Islet of Langerhans (tissue), 1 donor: ENCODE results near the gene EML1.

Source experiments
- FAIRE-seq: peaks from one replicate; lab custom pipeline; 2011; peaks lifted over from hg19 to GRCh38; lab: Jason Lieb, UNC

EML1 gene

GRCh38 chr14:99805757-99806439, 12.7 kb downstream of the EML1 start:
- FAIRE-seq, result no peak

- no peak for FAIRE-seq
Measured at GRCh38 chr14:99806836-99807235, 13.6 kb downstream of the EML1 start.

GRCh38 chr14:99807413-99808153, 14.4 kb downstream of the EML1 start:
- FAIRE-seq, result no peak

GRCh38 chr14:99808154-99808505, 14.9 kb downstream of the EML1 start:
- FAIRE-seq, result no peak

- FAIRE-seq, result no peak
Measured at GRCh38 chr14:99808515-99808914, 15.3 kb downstream of the EML1 start.

GRCh38 chr14:99809360-99809759, 16.1 kb downstream of the EML1 start:
- no peak for FAIRE-seq

- FAIRE-seq, result no peak
Measured at GRCh38 chr14:99809859-99810558, 16.8 kb downstream of the EML1 start.

GRCh38 chr14:99810559-99810874, 17.3 kb downstream of the EML1 start:
- no peak for FAIRE-seq

GRCh38 chr14:99812096-99812750, 19.0 kb downstream of the EML1 start:
- no peak for FAIRE-seq

GRCh38 chr14:99812892-99813291, 19.7 kb downstream of the EML1 start:
- no peak for FAIRE-seq

- FAIRE-seq, result no peak
Measured at GRCh38 chr14:99815696-99816095, 22.5 kb downstream of the EML1 start.

GRCh38 chr14:99816217-99816616, 23.0 kb downstream of the EML1 start:
- no peak for FAIRE-seq

- no peak for FAIRE-seq
Measured at GRCh38 chr14:99816642-99817041, 23.4 kb downstream of the EML1 start.

- FAIRE-seq, result no peak
Measured at GRCh38 chr14:99817331-99817730, 24.1 kb downstream of the EML1 start.

GRCh38 chr14:99818503-99819036, 25.4 kb downstream of the EML1 start:
- no peak for FAIRE-seq

- no peak for FAIRE-seq
Measured at GRCh38 chr14:99819514-99819913, 26.3 kb downstream of the EML1 start.

- FAIRE-seq, result no peak
Measured at GRCh38 chr14:99820702-99821331, 27.6 kb downstream of the EML1 start.

GRCh38 chr14:99821519-99822508, 28.6 kb downstream of the EML1 start:
- no peak for FAIRE-seq

- no peak for FAIRE-seq
Measured at GRCh38 chr14:99822800-99823455, 29.7 kb downstream of the EML1 start.

- FAIRE-seq, result no peak
Measured at GRCh38 chr14:99824776-99825175, 31.6 kb downstream of the EML1 start.

GRCh38 chr14:99829450-99829849, 36.2 kb downstream of the EML1 start:
- FAIRE-seq, result no peak
